HG02884 (cell line): ENCODE results near the gene RAPGEF2.
"Not testable (repeated sequence)": the region's sequence is repeated elsewhere in the genome, so short reads cannot be mapped to it uniquely, and the experiment has no call there.

Experiments
- ATAC-seq: cut with Tn5 transposase; IDR thresholded peaks from one replicate; pipeline ENCODE4 v1.9.1; 2021; ENCODE audit warnings: mild to moderate bottlenecking, moderate library complexity; ENCODE audit not compliant: unreplicated experiment

Gene RAPGEF2

DNA sequence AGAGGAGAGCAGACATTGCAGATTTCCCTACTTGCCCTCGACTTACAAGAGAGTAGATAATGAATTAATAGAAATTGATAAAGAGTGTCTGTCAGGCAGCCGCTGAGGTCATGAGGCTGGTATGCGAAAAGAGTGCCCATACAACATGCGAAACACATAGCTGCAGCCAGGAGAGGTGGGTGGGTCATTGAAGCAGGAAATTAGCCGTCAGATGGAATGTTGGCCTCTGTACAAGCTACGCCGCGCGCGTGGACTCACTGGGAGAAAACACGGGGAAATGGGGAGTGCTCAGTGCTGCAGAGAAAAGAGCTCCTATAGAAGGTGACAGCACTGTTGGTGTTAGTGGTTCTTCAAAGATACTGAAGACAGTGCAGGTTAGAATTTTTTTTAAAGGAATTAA is 125.1 kb downstream of the RAPGEF2 start:
- no peak for ATAC-seq

DNA sequence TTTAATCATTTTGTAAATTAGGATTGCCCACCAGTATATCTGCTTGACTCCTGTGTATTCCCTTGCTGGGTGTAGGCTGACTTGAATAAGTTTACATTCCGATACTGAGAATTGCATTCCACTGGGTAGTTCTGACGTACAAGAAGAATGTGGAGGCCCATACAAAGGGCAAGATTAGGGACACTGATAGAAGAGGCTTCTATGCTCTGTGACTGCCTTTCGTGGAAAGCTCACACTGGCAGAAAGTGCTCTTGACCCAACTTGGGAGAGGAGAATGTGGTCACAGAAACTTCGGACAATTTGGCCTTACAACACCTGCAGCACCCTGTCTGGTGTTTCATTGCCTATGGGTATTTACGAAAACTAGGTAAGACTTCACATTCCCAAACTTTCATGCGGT is 126.3 kb downstream of the RAPGEF2 start:
- no peak for ATAC-seq

DNA sequence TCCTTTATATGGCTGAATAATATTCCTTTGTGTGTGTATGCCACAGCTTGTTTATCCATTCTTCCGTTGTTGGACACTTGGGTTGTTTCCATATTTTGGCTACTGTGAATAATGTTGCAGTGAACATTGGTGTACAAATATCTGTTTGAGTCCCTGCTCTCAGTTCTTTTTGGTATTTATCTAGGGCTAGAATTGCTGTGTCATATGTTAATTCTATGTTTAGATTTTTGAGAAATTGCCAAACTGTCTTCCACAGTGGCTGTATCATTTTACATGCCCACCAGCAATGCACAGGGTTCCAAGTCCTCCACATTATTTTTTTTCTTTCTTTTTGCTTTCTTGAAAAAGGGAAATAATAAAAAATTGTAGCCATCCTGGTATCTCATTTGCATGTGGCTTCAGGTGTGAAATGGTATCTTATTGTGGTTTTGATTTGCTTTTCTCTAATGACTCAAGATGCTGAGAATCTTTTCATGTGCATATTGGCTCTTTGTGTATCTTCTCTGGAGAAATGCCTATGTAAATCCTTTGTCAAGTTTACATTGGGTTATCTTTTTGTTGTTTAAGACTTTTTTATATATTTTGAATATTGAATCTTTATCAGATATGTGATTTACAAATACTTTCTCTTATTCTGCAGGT is 129.7 kb downstream of the RAPGEF2 start:
- ATAC-seq: no peak

DNA sequence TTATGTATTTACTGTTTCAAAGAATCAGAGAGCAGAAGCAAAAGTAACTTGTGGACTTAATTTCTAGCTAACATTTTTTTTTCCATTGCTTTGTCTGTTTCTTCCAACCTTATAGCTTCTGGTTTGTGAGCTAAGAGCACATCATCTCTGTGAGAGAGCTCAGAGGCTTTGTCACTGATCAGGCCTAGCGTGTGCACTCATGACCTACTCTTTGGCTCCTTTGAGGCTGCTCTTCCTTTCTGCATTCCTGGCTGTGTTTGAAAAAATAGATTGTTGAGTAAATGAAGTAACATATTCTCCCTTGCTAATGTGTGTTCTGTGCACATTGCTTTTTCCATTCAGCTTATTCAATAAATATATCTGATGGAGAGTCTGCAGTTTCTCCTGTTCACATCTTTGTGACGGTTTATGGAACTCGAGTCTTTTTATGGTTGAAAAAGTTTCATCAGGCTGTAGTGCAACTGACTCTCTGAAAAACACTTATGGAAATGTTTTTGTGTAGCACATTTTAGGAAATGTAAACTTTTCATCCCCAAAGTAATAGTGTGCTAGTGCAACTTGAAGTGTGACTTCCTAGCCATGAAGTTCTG is 133.0 kb downstream of the RAPGEF2 start:
- ATAC-seq: no peak

DNA sequence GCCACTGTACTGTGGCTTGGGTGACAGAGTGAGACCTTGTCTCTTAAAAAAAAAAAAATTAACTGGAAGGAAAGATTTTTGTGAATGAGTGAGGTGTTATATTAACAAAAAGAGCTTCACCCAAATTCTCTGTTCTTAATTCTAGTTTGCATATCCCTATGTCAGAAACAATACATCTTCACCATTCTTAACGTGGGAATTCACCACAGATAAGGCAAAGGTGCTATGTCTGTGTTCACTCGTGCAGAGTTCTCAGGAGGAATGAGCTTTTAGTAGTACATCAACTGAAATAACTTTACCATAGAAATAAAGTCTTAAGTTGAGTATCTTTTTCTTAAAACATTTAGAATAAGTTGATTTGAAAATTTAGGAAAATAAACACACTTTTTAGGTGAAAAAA is 135.1 kb downstream of the RAPGEF2 start:
- no peak for ATAC-seq

DNA sequence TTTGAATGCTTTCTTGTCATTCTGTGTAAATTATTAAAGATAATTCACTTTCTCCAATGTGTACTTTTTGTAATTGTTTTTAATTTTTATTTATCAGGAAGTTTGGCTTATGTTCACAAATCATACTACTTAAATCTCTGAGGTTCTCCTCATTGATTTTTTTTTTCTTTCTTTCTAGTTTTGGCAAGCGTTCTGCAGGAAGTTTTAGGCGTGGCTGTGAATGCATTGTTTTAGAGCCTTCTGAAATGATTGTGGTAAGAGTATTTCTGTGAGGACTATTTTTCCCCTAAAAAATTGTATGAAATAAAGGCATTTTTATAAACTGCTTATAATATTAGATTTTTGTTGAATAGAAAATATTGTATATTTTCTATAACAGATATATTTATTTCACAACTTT is 135.8 kb downstream of the RAPGEF2 start:
- no peak for ATAC-seq

DNA sequence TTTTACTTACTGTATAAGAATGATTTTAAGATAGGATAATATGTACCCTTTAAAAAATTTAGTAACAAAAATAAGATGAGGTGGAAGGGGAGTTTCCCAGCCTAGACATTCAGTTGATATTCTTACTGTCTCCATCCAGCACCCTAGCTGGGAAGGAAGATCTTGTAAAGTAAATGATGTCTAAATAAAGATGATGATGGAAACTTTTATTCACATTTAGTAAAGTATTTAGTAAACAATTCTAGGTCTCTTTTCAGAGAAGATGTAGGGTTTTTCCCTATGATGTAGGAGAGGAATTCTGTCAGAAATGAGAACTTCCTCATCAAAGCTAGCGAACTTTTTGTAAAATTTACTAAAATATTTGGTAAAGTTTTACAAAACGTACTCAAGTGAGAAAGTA is 136.8 kb downstream of the RAPGEF2 start:
- ATAC-seq: no peak

DNA sequence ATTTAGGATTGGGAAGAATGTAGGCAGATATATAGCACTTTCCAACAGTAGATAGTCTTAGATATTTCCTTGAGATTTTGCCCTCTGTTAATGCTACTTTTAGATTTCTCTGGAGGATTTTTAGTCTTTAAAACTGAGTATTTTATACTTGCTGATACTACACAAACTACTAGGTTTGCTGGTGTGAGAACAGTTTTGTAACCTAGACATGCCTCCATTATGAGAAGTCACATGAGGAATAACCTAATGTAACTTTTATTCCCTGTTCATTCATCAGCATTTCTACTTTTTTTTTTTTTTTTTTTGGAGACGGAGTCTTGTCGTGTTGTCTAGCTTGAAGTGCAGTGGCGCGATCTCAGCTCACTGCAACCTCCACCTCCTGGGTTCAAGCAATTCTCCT is 137.2 kb downstream of the RAPGEF2 start:
- ATAC-seq: no peak

DNA sequence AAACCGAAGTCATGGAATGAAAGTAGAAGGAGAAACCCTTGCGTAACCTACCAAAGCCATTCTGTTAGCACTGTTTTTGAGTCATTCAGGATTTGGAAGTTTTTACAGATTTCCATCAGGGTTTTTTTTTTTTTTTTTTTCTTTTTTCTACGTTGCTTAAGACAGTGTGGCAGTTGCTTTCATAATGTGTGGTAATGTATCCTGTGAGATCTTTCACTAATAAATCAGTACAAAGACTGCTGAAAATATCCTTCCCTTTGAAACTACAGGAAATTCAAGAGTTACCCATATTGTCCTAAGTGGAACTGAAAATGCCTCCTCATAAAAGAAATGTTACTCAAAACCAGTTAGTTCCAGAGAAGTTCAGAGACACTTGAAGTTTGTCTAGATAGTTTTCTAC is 137.8 kb downstream of the RAPGEF2 start:
- no peak for ATAC-seq

DNA sequence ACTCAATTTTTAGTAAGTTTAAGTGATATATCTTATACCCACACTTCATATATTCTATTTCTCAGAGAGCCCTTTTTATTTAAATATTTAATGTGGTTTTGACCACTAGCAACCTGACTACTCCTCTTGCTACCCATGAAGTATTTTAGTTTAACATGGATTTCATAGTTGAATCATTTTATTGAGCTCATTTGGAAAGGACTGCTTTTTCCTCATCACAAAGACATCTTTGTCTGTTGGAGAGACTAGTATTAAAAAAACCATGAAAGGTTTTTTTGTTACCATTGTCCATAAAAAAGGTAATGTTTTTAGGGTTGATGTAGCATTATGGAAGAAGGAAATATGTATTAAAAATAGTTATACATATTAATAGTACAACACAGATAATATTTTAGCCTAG is 139.5 kb downstream of the RAPGEF2 start:
- ATAC-seq: no peak

DNA sequence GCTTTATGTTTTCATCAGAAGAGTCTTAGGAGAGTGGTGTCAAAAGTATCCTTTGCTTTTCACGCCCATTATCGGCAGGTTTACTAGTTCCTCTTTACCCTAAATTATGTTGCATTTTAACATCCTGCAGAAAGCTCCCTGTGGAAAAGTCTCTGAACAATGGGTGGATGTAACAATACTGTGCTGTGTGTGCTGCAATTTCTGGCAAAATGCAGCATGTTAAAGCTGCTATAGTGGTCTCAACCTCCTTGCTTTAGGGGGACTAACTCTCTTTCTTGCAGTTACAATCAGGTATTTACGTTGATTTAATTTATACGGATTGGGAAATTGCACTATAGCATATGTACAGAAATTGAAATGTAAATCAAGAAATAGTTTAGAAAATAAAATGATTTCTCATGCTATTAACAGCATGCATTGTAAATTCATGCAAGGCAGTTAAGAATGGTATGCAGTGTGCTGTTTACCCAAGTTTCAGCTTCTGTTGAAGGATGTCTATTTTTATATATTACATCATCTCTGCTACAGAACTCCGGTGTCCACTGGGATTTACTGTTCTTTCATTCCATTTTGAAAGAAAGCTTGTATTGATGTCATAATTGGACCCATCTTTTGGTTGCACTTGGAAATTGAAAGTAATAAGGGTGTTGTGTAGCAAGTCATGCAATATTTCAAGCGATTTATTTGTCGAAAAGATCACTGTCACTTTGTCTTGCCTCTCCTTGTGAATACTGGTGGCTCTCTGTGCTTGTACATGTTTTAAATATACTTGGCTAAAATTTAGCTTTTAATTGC is 145.7 kb downstream of the RAPGEF2 start:
- ATAC-seq: no peak

DNA sequence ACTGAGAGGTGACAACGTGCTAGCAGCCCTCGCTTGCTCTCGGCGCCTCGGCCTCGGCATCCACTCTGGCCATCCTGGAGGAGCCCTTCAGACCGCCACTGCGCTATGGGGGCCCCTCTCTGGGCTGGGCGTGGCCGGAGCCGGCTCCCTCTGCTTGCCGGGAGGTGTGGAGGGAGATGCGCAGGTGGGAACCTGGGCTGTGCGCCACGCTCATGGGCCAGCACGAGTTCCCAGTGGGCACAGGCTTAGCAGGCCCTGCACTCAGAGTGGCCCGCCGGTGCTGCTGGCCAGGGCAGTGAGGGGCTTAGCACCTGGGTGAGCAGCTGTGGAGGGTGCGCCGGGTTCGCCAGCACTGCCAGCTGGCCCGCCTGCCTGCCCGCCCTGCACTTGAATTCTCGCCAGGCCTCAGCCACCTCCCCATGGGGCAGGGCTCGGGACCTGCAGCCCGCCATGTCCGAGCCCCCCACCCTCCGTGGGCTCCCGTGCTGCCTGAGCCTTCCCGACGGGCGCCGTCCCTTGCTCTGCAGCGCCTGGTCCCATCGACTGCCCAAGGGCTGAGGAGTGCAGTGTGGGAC is 148.0 kb downstream of the RAPGEF2 start:
- ATAC-seq: no peak

DNA sequence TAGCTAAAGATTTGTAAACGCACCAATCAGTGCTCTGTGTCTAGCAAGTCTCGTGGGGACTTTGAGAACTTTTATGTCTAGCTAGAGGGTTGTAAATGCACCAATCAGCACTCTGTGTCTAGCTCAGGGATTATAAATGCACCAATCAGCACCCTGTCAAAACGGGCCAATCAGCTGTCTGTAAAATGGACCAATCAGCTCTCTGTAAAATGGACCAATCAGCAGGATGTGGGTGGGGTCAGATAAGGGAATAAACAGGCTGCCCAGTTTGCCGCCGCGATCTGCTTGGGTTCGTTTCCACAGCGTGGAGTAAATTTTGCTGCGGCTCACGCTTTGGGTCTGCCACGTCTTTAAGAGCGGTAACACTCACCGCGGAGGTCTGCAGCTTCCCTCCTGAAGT is 148.7 kb downstream of the RAPGEF2 start:
- not testable (repeated sequence) for ATAC-seq

DNA sequence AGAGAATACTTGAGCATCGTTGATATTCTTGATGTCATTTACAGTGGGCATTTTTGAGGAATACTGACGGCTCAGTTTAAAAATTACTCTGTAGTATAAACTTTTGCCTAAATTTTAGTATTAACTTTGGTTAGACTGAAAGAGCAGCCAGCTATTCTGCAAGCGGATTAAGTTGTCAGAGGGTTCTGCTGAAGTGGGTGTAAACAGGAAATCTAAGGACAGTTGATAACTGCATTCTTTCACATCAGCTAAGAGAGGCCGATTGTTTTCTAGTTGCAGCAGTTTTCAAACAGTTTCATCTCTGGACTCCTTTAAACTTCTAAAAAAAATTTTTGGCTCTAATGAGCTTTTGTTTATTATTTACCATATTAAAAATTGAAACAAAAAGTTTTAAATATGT is 149.6 kb downstream of the RAPGEF2 start:
- no peak for ATAC-seq

DNA sequence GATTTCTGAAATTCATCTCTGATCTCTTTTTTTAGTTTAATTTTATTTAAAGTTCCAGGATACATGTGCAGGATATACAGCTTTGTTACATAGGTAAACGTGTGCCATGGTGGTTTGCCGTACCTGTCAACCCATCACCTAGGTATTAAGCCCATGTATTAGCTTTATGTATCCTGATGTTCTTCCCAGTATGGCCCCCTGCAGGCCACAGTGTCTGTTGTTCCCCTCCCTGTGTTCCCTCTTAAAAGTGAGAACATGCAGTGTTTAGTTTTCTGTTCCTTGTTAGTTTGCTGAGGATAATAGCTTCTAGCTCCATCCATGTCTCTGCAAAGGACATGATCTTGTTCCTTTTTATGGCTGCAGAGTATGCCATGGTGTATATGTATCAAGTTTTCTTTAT is 153.2 kb downstream of the RAPGEF2 start:
- ATAC-seq: no peak

DNA sequence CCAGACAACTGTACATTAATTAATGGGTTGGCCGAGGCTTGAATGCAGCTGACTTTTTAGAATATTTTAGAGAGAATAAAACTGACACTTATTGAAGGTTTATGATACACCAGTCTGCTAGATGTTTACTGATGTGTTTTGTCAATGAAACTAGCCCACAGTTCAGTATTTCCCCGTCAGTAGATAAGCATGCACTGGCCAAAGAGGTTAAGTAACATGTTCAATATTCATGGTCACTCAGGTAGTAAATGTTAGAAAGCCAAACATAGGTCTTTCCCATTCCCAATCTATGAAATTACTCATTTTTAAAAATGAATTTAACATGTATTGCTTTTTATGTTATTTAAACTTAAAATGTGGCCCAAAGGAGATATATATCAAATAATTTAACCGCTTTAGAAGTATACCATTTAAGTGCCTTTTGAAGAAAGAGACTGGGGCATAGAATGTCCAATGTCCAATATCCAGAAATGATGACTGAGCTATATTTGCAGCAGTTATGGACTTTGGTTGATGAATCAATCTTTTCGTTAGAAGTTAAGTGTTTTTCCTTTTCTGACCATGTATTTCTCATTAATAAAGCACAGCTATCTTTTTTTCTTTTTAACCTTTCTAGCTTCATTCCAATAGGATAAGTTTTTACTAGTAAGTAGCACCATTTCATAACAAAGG is 156.1 kb downstream of the RAPGEF2 start:
- no peak for ATAC-seq

DNA sequence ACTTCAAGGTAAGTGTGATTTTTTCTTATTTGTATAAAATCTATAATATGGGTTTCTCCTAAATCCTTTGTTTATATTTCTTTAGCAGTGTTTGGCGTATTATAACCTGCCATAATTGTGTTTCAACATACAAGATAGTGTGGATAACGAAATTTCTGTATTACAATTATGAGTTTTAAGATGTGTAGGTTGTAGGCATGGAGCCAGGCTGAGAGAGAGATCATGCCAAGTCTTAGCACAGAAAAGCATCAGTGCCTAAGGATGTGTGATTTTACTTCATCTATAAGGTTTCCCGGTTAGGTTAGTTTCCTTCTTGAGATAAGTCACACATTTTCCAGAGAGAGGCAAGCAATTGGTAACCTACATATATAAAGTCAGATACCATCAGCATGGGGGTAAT is 161.2 kb downstream of the RAPGEF2 start:
- ATAC-seq: no peak

DNA sequence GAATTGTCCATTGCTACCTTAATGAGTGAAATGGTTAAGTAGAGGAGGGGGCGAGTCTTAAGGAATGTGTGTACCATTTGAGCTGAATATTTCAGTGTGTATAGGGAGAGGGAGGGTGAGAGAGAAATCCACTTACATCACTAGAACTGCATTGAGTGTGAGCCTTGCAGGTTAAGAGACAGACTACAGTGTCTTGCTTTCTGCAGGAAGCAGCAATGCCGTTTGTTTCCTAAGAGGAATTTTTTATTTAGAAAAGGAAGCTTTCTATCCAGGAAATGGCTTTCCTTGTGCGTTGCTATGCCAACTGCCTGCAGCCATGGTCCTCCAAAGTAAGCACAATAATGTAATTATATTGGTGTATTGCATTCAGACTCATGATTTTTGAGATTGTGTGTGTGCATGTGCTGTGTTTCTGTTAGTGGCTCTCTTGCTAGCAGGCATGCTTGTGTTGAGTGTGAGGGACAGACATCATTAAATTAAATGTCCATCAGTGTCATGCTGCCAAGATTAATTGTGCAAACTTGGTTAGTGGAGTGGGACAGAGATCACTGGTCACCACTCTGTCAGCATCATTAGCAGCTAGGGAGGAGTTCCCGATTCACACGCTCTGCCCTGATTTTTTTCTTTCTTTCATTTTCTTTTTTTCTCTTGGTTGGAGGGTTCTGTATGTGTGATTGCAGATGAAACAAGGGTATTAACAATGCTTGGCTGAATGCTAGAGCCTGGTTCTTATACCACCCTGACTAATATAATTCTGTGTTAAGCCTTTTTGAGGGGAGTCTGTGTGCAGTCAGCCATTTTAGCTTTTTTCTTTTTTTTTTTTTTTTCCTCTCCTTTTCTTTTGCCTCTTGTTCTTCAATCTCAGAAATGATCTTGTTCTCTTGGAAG is 164.3 kb downstream of the RAPGEF2 start:
- ATAC-seq: no peak

DNA sequence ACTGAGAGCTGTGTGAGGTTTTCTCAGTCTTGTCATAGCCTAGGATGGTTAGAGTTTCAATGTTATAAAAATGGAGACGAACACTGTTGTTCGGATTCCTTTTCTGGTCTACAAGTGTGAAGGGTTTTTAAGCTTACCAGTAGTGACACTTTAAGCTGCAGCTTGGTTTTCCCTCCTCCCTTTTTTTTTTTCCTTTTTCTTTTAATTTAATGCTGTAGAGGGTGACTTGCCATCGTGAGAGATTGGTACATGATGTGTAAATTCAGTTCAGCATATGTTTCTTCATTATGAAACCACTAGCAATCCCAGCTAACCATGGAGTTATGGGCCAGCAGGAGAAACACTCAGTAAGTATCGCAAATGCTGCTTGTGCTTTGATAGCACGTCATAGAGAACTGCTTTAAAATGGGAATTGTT is 165.0 kb downstream of the RAPGEF2 start:
- no peak for ATAC-seq

DNA sequence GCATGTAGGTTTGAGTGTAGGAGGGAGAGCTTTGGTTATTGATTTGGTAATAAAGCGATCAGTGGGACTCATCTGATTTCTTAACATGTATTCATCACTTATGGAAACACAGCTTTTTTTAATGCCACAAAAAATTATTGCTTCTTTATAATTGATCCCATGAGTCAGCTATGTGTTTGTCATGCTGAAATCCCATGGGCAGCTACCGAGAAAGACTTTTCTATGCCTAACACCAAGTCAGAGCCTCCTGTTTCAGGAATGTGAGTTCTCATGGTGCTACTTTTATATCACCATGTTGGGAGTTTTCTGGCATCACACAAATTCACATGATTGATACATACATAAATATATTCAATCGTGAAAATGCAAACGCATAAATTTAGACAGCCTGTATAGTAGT is 165.7 kb downstream of the RAPGEF2 start:
- ATAC-seq: no peak
